Smooth muscle cell (in vitro differentiated cells): Measurements from ENCODE around the gene ECE2. TPM values are rescaled to one million over a fixed set of nuclear protein-coding genes. Genes with fewer than 3 reads are reported as not detected.

ENCODE experiments used
- DNase-seq: peaks from one replicate; lab custom pipeline; 2025; ENCODE audit not compliant: unreplicated experiment; lab: John Stamatoyannopoulos, UW
- H2AFZ ChIP-seq: fragments of 200-600 bp; sonication (generic); 2 replicates; pipeline ENCODE4 v1.6.0; 2016; ENCODE audit warnings: antibody characterized with exemption, low read depth, mild to moderate bottlenecking
- H3F3A ChIP-seq: fragments of 200-600 bp; sonication (generic); 2 replicates; pipeline ENCODE4 v1.6.0; 2017; ENCODE audit warnings: antibody characterized with exemption, low read depth
- H3K27ac ChIP-seq: fragments of 200-600 bp; sonication (generic); 2 replicates; pipeline ENCODE4 v1.5.1; 2016; ENCODE audit warnings: low read depth, mild to moderate bottlenecking
- H3K27me3 ChIP-seq: fragments of 200-600 bp; sonication (generic); 2 replicates; pipeline ENCODE4 v1.6.1; 2016; ENCODE audit warnings: low read depth, mild to moderate bottlenecking
- H3K36me3 ChIP-seq: fragments of 200-600 bp; sonication (generic); 2 replicates; pipeline ENCODE4 v1.5.1; 2016; ENCODE audit warnings: low read depth
- H3K4me1 ChIP-seq: fragments of 200-600 bp; sonication (generic); 2 replicates; pipeline ENCODE4 v1.5.1; 2016; ENCODE audit warnings: low read depth
- H3K4me2 ChIP-seq: fragments of 200-600 bp; sonication (generic); 2 replicates; pipeline ENCODE4 v1.6.0; 2016; ENCODE audit warnings: mild to moderate bottlenecking
- H3K4me3 ChIP-seq: fragments of 200-600 bp; sonication (generic); 2 replicates; pipeline ENCODE4 v1.5.1; 2016; ENCODE audit warnings: mild to moderate bottlenecking
- H3K79me2 ChIP-seq: fragments of 200-600 bp; sonication (generic); 2 replicates; pipeline ENCODE4 v1.6.0; 2016; ENCODE audit warnings: low read depth, mild to moderate bottlenecking
- H3K9ac ChIP-seq: fragments of 200-600 bp; sonication (generic); 2 replicates; pipeline ENCODE4 v1.6.0; 2016; ENCODE audit warnings: low read depth
- H3K9me3 ChIP-seq: fragments of 200-600 bp; sonication (generic); replicated peaks from 2 replicates; pipeline ENCODE4 v1.5.1; 2016; ENCODE audit warnings: low read depth
- H4K20me1 ChIP-seq: fragments of 200-600 bp; sonication (generic); 2 replicates; pipeline ENCODE4 v1.6.0; 2016; ENCODE audit warnings: low read depth
- CTCF ChIP-seq: fragments of 200-600 bp; sonication (generic); IDR thresholded peaks from 2 replicates; pipeline ENCODE4 v1.5.1; 2017; ENCODE audit warnings: borderline replicate concordance, mild to moderate bottlenecking, antibody characterized with exemption; ENCODE audit not compliant: insufficient read depth, poor library complexity, severe bottlenecking
- WGBS: methylation state at CpG from one replicate; pipeline ENCODE4 v1.1.7; 2016; ENCODE audit warnings: low lambda C conversion rate; 5-methylcytosine and 5-hydroxymethylcytosine counted together
- polyA plus RNA-seq: library from polyadenylated mRNA; unstranded; fragments of >200 nt; fragmentation: Nextera tagmentation; extraction: Ambion mirVana; gene quantifications from 2 replicates; pipeline ENCODE4 v1.2.1, GENCODE V29; 2016
- total RNA-seq: library from RNA; depleted of rRNA; stranded (reverse); fragments of >200 nt; gene quantifications from 2 replicates; pipeline ENCODE4 v1.2.3, GENCODE V29; 2014

Gene ECE2
- total and polyA plus RNA-seq, 2 experiments from 2014 or later, result not detected

GRCh38 chr3:184305577-184305976 lies 29.8 kb downstream of the ECE2 start:
- no peak overlapping the region for H3K4me2 ChIP-seq
- peak; percentile 22 for TF ChIP-seq CTCF
- H3K27me3 ChIP-seq, result no peaks in the 10 kb centered on the region
- no peak overlapping the region for H3K27ac ChIP-seq
- H3K9me3 ChIP-seq, result no peaks in the 10 kb centered on the region
- H3K4me3 ChIP-seq, result no peak overlapping the region
- H3K36me3 ChIP-seq, result peaks cover 38% of the 10 kb centered on the region
- no peak overlapping the region for H3K9ac ChIP-seq
- 90% methylated on average over 1 of the region's 1 CpG for WGBS
- peaks cover 73% of the 10 kb centered on the region for H4K20me1 ChIP-seq
- H3K79me2 ChIP-seq, result peaks cover 35% of the 10 kb centered on the region
- no peak for DNase-seq
- peaks cover 3% of the 10 kb centered on the region for H3K4me1 ChIP-seq
- no peak overlapping the region for H2AFZ ChIP-seq
- peaks cover 15% of the 10 kb centered on the region for H3F3A ChIP-seq

DNA sequence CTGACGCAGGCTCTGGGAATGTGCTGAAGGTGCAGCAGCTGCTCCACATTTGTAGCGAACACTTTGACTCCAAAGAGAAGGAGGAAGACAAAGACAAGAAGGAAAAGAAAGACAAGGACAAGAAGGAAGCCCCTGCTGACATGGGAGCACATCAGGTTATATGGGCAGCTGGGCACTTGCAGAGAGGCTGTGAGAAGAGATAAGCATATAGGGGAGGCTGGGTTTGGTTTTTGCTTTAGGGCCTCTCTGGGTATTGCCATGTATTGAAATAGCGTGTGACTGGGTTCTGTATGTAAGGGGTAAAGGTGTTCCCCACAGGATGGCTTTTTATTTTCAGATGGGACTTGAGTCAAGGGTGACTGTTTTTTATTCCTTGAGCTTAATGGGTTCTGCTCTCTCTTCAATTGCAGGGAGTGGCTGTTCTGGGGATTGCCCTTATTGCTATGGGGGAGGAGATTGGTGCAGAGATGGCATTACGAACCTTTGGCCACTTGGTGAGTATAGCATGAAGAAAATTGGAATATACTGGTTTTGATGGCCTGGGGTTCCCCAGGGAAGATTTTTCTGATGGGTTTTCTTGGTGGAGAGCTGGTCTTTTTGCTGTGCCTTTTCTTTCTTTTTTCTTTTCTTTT lies 30.6 kb downstream of the ECE2 start:
- Histone ChIP-seq H3K79me2 (peaks cover 26% of the 10 kb centered on the region), H3K4me1 (no peaks in the 10 kb centered on the region), H3K9me3 (no peaks in the 10 kb centered on the region), H3K27me3 (no peaks in the 10 kb centered on the region), H3K27ac (no peak overlapping the region), H3K36me3 (peaks cover 36% of the 10 kb centered on the region), H3K9ac (no peak overlapping the region), H2AFZ (no peak overlapping the region), H3K4me2 (no peak overlapping the region), H4K20me1 (peaks cover 64% of the 10 kb centered on the region), H3F3A (peaks cover 15% of the 10 kb centered on the region), H3K4me3 (no peak overlapping the region)
- no peak for DNase-seq
- TF ChIP-seq CTCF, result no peak
- 100% methylated on average over 4 of the region's 4 CpGs for WGBS

DNA sequence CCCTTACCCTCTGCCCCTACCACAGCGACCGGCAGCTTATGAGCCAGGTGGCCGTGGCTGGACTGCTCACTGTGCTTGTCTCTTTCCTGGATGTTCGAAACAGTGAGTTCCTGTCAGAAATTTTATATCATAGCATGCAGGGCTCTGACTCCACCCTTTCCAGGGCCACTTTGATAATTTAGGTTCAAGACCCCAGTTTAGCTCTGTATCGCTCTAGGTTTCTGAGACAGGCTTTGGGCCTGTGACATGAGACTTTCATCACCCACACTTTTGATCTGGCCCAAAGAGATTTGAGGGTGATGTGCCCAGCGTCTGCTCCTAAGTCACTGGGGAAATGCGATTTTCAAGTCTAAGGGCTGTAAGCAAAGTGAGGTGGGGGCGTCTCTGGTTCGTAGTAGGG lies 32.1 kb downstream of the ECE2 start:
- Histone ChIP-seq H2AFZ (no peak overlapping the region), H3K27me3 (no peaks in the 10 kb centered on the region), H3K4me1 (no peaks in the 10 kb centered on the region), H3K27ac (no peak overlapping the region), H3K36me3 (peaks cover 27% of the 10 kb centered on the region), H4K20me1 (peaks cover 49% of the 10 kb centered on the region), H3F3A (peaks cover 15% of the 10 kb centered on the region), H3K9ac (no peak overlapping the region), H3K79me2 (peaks cover 12% of the 10 kb centered on the region), H3K4me2 (no peak overlapping the region), H3K4me3 (no peak overlapping the region), H3K9me3 (no peaks in the 10 kb centered on the region)
- 99% methylated on average over 9 of the region's 9 CpGs for WGBS
- no peak for TF ChIP-seq CTCF
- DNase-seq, result no peak

GRCh38 chr3:184308744-184309143 lies 32.9 kb downstream of the ECE2 start:
- Histone ChIP-seq H4K20me1 (peaks cover 41% of the 10 kb centered on the region), H3F3A (peaks cover 15% of the 10 kb centered on the region), H3K27me3 (no peaks in the 10 kb centered on the region), H3K79me2 (peaks cover 8% of the 10 kb centered on the region), H3K36me3 (peaks cover 19% of the 10 kb centered on the region), H3K27ac (no peak overlapping the region), H2AFZ (no peak overlapping the region), H3K4me3 (no peak overlapping the region), H3K9ac (no peak overlapping the region), H3K9me3 (no peaks in the 10 kb centered on the region), H3K4me2 (no peak overlapping the region), H3K4me1 (no peaks in the 10 kb centered on the region)
- DNase-seq, result no peak
- WGBS, result 91% methylated on average over 7 of the region's 7 CpGs
- TF ChIP-seq CTCF, result no peak
